T1000 (cell line): ENCODE measurements around the gene APOC3.

Experiments
- DNase-seq: peaks from one replicate; lab custom pipeline; 2025; ENCODE audit warnings: mixed read lengths; lab: John Stamatoyannopoulos, UW

APOC3 gene

DNA sequence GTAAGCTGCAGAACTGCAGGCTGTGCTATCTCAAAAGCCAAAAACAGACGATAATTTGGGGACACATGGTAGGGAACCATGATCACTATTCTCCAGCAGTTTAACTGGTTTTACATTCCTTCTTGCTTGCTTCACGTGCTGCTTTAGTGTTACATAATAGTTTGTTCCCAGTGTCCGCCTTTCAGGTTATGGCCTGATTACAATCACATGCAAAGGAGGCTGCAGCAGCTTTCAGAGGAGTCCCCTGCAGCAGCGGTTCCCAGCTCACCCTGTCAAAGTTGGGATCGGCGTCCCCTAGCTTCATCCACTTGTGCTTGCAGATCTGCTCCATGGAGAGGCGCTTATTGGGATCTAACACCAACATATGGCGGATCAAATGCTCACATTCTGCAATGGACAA, 46.9 kb downstream of the APOC3 start:
- no peak for DNase-seq

DNA sequence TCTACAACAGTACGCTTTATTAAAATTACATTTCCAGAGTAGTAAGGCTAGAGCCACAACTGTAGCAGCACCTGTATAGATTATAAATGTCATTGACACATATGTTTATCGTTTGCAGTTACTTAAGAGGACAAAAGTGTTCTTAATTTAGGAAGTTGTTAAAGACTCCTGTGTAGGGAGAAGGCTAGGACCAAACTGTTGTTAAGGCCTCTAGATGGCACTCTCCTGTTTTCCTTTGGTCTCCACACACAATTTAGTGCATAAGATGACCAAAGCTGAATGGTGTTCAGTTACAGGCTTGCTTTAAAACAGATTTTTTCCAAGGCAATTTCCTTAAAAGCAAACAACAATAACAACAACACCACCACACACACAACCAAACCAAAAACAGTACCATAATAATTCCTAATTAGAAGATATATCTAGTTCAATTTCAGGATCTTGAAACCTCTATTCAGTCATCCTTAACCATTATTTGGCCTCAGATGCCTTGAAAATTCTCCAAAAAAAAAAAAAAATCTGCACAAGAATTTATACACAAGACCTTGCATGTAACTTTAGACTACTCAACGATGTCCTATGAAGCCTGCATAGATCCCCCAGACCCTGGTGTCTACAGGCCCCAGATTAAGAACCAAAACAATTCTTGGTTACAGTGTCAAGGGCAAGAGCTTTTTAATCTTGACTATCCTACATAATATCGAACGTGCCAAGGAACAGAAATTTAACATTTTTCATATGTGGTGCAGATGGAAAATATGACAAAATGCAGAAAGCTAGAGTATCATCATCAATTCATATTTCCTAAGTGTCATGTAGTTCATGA, 50.3 kb downstream of the APOC3 start:
- no peak for DNase-seq

DNA sequence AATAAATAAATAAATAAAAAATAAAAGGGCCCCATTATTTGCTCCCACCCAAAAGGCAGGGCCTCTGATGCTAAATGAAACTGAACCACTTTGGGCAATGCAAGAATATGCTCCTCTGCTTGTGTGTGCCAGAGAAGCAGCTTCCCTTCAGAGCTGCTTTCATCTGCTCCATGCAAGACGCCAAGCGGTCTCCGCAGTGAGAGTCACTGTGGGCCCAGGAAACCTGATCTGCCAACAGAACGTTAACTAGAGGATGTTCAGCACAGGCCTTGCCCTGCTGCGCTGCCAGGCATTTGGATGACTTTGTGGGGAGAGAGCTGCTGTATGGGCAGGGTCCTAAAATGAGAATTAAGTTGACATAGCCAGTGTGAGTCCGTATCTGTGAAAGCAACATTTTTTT, 51.4 kb downstream of the APOC3 start:
- no peak for DNase-seq

DNA sequence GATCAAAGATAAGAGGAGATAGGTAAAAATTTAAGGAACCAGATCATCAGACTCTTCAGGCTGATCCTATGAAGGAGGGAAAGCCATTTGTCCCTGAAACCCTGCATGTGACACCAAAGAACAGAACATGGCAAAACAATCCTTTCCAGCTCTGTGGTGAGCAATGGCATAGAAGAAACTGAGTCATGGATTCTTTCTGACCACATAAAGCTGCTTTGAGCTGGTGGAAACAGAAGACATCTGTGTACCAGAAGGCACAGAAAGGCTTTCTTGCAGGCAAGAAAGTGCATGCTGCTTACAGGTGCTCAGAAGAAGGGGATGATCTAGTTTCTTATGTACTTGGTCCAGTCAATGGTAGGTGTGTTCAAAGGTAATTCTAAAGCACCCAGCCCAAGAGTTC, 52.7 kb downstream of the APOC3 start:
- no peak for DNase-seq
